ENCODE data around the gene ROCK2.

Gene ROCK2

GRCh38 chr2:11242542-11243174 lies 101.8 kb downstream of the ROCK2 start:
- H3K4me3 ChIP-seq (ENCODE audit: low read depth, low read length), result no peak overlapping the region
- no peak for DNase-seq (ENCODE audit: low read depth)
- TF ChIP-seq CTCF (IDR thresholded peaks at IDR 0.05; ENCODE audit: low read depth, low read length) (no peak), MAX (IDR thresholded peaks at IDR 0.05; ENCODE audit: low read depth, low read length) (no peak), POLR2A (IDR thresholded peaks at IDR 0.05; ENCODE audit: extremely low read depth, insufficient read length) (no peak), MYC (IDR thresholded peaks at IDR 0.05; ENCODE audit: low read depth, low read length) (no peak)

- TF ChIP-seq MYC (IDR thresholded peaks at IDR 0.05; ENCODE audit: low read depth, low read length), result no peak
- no peak for TF ChIP-seq CTCF (IDR thresholded peaks at IDR 0.05; ENCODE audit: low read depth, low read length)
- TF ChIP-seq POLR2A (IDR thresholded peaks at IDR 0.05; ENCODE audit: extremely low read depth, insufficient read length), result no peak
- no peak for TF ChIP-seq MAX (IDR thresholded peaks at IDR 0.05; ENCODE audit: low read depth, low read length)
- DNase-seq (ENCODE audit: low read depth), result no peak
- H3K4me3 ChIP-seq (ENCODE audit: low read depth, low read length), result no peak overlapping the region
These were observed 102.8 kb downstream of the ROCK2 start for GRCh38 chr2:11241412-11242203.

- DNase-seq (ENCODE audit: low read depth), result no peak
- H3K4me3 ChIP-seq (ENCODE audit: low read depth, low read length), result no peak overlapping the region
These were observed 104.6 kb downstream of the ROCK2 start for GRCh38 chr2:11239666-11240462.

GRCh38 chr2:11239147-11239546 lies 105.3 kb downstream of the ROCK2 start:
- H3K4me3 ChIP-seq (ENCODE audit: low read depth, low read length), result no peak overlapping the region
- no peak for TF ChIP-seq POLR2A (IDR thresholded peaks at IDR 0.05; ENCODE audit: extremely low read depth, insufficient read length)
- no peak for TF ChIP-seq MYC (IDR thresholded peaks at IDR 0.05; ENCODE audit: low read depth, low read length)
- TF ChIP-seq CTCF (IDR thresholded peaks at IDR 0.05; ENCODE audit: low read depth, low read length), result no peak
- no peak for TF ChIP-seq MAX (IDR thresholded peaks at IDR 0.05; ENCODE audit: low read depth, low read length)
- DNase-seq (ENCODE audit: low read depth), result no peak

More at GRCh38 chr2:11239666-11240462, 104.6 kb downstream of the ROCK2 start:
- TF ChIP-seq CTCF (IDR thresholded peaks at IDR 0.05; ENCODE audit: low read depth, low read length) (no peak), MAX (IDR thresholded peaks at IDR 0.05; ENCODE audit: low read depth, low read length) (no peak), POLR2A (IDR thresholded peaks at IDR 0.05; ENCODE audit: extremely low read depth, insufficient read length) (no peak), MYC (IDR thresholded peaks at IDR 0.05; ENCODE audit: low read depth, low read length) (no peak)

GRCh38 chr2:11237122-11237521 lies 107.3 kb downstream of the ROCK2 start:
- no peak overlapping the region for H3K4me3 ChIP-seq (ENCODE audit: low read depth, low read length)
- TF ChIP-seq MAX (IDR thresholded peaks at IDR 0.05; ENCODE audit: low read depth, low read length), result no peak
- no peak for TF ChIP-seq MYC (IDR thresholded peaks at IDR 0.05; ENCODE audit: low read depth, low read length)
- no peak for TF ChIP-seq CTCF (IDR thresholded peaks at IDR 0.05; ENCODE audit: low read depth, low read length)
- no peak for DNase-seq (ENCODE audit: low read depth)
